SK-MEL-5 (cell line): Measurements from ENCODE around the gene TPSD1. TPM values are rescaled to one million over a fixed set of nuclear protein-coding genes. Genes with fewer than 3 reads are reported as not detected.
"Not testable (repeated sequence)": the region's sequence is repeated elsewhere in the genome, so short reads cannot be mapped to it uniquely, and the experiment has no call there.

Source experiments
- DNase-seq: peaks from one replicate; pipeline ENCODE4 v3.0.0-alpha.2; 2016; ENCODE audit warnings: low read depth, low spot score
- in situ Hi-C: cut with HindIII; loops from 2 replicates; pipeline ENCODE4 v1.10.0; 2016; ENCODE audit warnings: low sequenced_read_pairs, high pct_unique_total_duplicates, low pct_unique_long_range_greater_than_20kb
- total RNA-seq: library from RNA; depleted of rRNA; stranded (reverse); fragments of >200 nt; shearing (Covaris generic); gene quantifications from 2 replicates; pipeline ENCODE4 v1.2.3, GENCODE V29; 2014

TPSD1 gene
- total RNA-seq, 1 experiment from 2014 or later, result not detected

- in situ Hi-C loops, result no loop called here
- no peak for DNase-seq
Measured at GRCh38 chr16:1256874-1257322, 1.0 kb downstream of the TPSD1 start.

GRCh38 chr16:1257561-1258224 lies 1.8 kb downstream of the TPSD1 start:
- DNase-seq, result no peak
- in situ Hi-C loops, result no loop called here

GRCh38 chr16:1258225-1258600 lies 2.3 kb downstream of the TPSD1 start:
- in situ Hi-C loops, result no loop called here
- DNase-seq, result no peak

- DNase-seq, result no peak
- in situ Hi-C loops, result no loop called here
Measured at GRCh38 chr16:1258906-1259759, 3.3 kb downstream of the TPSD1 start.

GRCh38 chr16:1259760-1260068 lies 3.8 kb downstream of the TPSD1 start:
- no peak for DNase-seq
- in situ Hi-C loops, result no loop called here

GRCh38 chr16:1260101-1260680 lies 4.3 kb downstream of the TPSD1 start:
- in situ Hi-C loops, result no loop called here

GRCh38 chr16:1261131-1261892 lies 5.4 kb downstream of the TPSD1 start:
- in situ Hi-C loops, result no loop called here
- no peak for DNase-seq

More at GRCh38 chr16:1260101-1260680, 4.3 kb downstream of the TPSD1 start:
- no peak for DNase-seq

GRCh38 chr16:1262210-1262845 lies 6.5 kb downstream of the TPSD1 start:
- in situ Hi-C loops, result no loop called here
- no peak for DNase-seq

GRCh38 chr16:1262846-1263221 lies 7.0 kb downstream of the TPSD1 start:
- in situ Hi-C loops, result no loop called here
- DNase-seq, result no peak

GRCh38 chr16:1263591-1264344 lies 7.9 kb downstream of the TPSD1 start:
- in situ Hi-C loops, result no loop called here
- no peak for DNase-seq

- DNase-seq, result no peak
Measured at GRCh38 chr16:1264345-1265089, 8.6 kb downstream of the TPSD1 start.

GRCh38 chr16:1265090-1265630 lies 9.3 kb downstream of the TPSD1 start:
- in situ Hi-C loops, result no loop called here

More at GRCh38 chr16:1264345-1265089, 8.6 kb downstream of the TPSD1 start:
- in situ Hi-C loops, result no loop called here

GRCh38 chr16:1265826-1266225 lies 10.0 kb downstream of the TPSD1 start:
- DNase-seq, result no peak
- in situ Hi-C loops, result no loop called here

More at GRCh38 chr16:1265090-1265630, 9.3 kb downstream of the TPSD1 start:
- DNase-seq, result no peak

GRCh38 chr16:1269418-1269817 lies 13.5 kb downstream of the TPSD1 start:
- DNase-seq, in situ Hi-C loops: not testable (repeated sequence)

GRCh38 chr16:1271380-1271723 lies 15.5 kb downstream of the TPSD1 start:
- no peak for DNase-seq
- in situ Hi-C loops, result no loop called here

GRCh38 chr16:1271724-1272413 lies 16.0 kb downstream of the TPSD1 start:
- in situ Hi-C loops, DNase-seq: not testable (repeated sequence)
